Suprapubic skin (tissue), 4 donors: ENCODE results near the gene RAX. TPM values are rescaled to one million over a fixed set of nuclear protein-coding genes. Genes with fewer than 3 reads are reported as not detected.

ENCODE experiments used
- DNase-seq, 2 donors: peaks; one replicate each; pipeline ENCODE4 v3.0.0-alpha.2; 2019; ENCODE audit warnings: low spot score in 2 of 2
- H3K27ac ChIP-seq: fragments of 200-600 bp; sonication (generic); one replicate; pipeline ENCODE4 v1.5.1; 2019
- H3K27me3 ChIP-seq: fragments of 200-600 bp; sonication (generic); one replicate; pipeline ENCODE4 v1.5.1; 2019
- H3K36me3 ChIP-seq: fragments of 200-600 bp; sonication (generic); one replicate; pipeline ENCODE4 v1.5.1; 2019
- H3K4me1 ChIP-seq: fragments of 200-600 bp; sonication (generic); one replicate; pipeline ENCODE4 v1.5.1; 2019
- H3K4me3 ChIP-seq: fragments of 200-600 bp; sonication (generic); one replicate; pipeline ENCODE4 v1.5.1; 2019; ENCODE audit warnings: mild to moderate bottlenecking
- H3K9me3 ChIP-seq: fragments of 200-600 bp; sonication (generic); one replicate; pipeline ENCODE4 v1.5.1; 2019
- CTCF ChIP-seq, 2 donors: fragments of 200-600 bp in 1 of 2; fragments of 450-650 bp in 1 of 2; sonication (generic) in 1 of 2; IDR thresholded peaks; one replicate each; pipeline ENCODE4 v1.5.1; 2016 to 2019; ENCODE audit warnings: antibody characterized with exemption in 2 of 2, mild to moderate bottlenecking in 1 of 2, moderate library complexity in 1 of 2
- EP300 ChIP-seq: sonication (generic); formaldehyde crosslinking; IDR thresholded peaks from one replicate; pipeline ENCODE4 v1.6.1; 2017; ENCODE audit warnings: antibody characterized with exemption
- POLR2A ChIP-seq, 2 donors: fragments of 450-650 bp; IDR thresholded peaks; one replicate each; pipeline ENCODE4 v1.6.1; 2017; ENCODE audit warnings: antibody characterized with exemption in 2 of 2, mild to moderate bottlenecking in 2 of 2, moderate library complexity in 2 of 2
- POLR2AphosphoS5 ChIP-seq, 3 donors: sonication (generic); formaldehyde crosslinking; IDR thresholded peaks; one replicate each; pipeline ENCODE4 v1.6.1; 2017; ENCODE audit warnings: antibody characterized with exemption in 3 of 3
- WGBS: methylation state at CpG from one replicate; pipeline ENCODE4 v1.1.5; 2018; 5-methylcytosine and 5-hydroxymethylcytosine counted together
- total RNA-seq, 4 donors: library from RNA; depleted of rRNA; stranded (reverse); fragments of >200 nt; gene quantifications; one replicate each; pipeline ENCODE4 v1.1.0, GENCODE V29; 2016

Gene RAX
- total RNA-seq, 4 donors from 2014 or later = 0.18 TPM; not detected in 3

- TF ChIP-seq POLR2AphosphoS5 (IDR thresholded peaks at IDR 0.05) (no peak), CTCF (IDR thresholded peaks at IDR 0.05) (no peak), EP300 (no peak), POLR2A (IDR thresholded peaks at IDR 0.05) (no peak)
- WGBS = 66% methylated on average over 4 of the region's 4 CpGs
- Histone ChIP-seq H3K4me3 (no peak overlapping the region), H3K9me3 (no peaks in the 10 kb centered on the region), H3K36me3 (no peaks in the 10 kb centered on the region), H3K27ac (no peak overlapping the region), H3K27me3 (peaks cover 38% of the 10 kb centered on the region), H3K4me1 (no peaks in the 10 kb centered on the region)
- DNase-seq = no peak
Measured at GRCh38 chr18:59246796-59247195, 26.5 kb downstream of the RAX start.

- Histone ChIP-seq H3K36me3 (no peaks in the 10 kb centered on the region), H3K4me3 (no peak overlapping the region), H3K9me3 (no peaks in the 10 kb centered on the region), H3K27ac (no peak overlapping the region), H3K4me1 (no peaks in the 10 kb centered on the region), H3K27me3 (peaks cover 34% of the 10 kb centered on the region)
- no peak for TF ChIP-seq POLR2AphosphoS5 (IDR thresholded peaks at IDR 0.05)
- TF ChIP-seq EP300 = no peak
- TF ChIP-seq POLR2A (IDR thresholded peaks at IDR 0.05) = no peak
- no peak for TF ChIP-seq CTCF (IDR thresholded peaks at IDR 0.05)
- 66% methylated on average over 2 of the region's 2 CpGs for whole genome bisulfite sequencing
- DNase-seq = no peak
Measured at GRCh38 chr18:59242906-59243305, 30.3 kb downstream of the RAX start.

GRCh38 chr18:59239642-59240041 is 33.6 kb downstream of the RAX start:
- Histone ChIP-seq H3K27me3 (peaks cover 11% of the 10 kb centered on the region), H3K36me3 (no peaks in the 10 kb centered on the region), H3K4me3 (no peak overlapping the region), H3K27ac (no peak overlapping the region), H3K9me3 (no peaks in the 10 kb centered on the region), H3K4me1 (no peaks in the 10 kb centered on the region)
- no peak for DNase-seq
- 63% methylated on average over 4 of the region's 4 CpGs for WGBS
- no peak for TF ChIP-seq POLR2AphosphoS5 (IDR thresholded peaks at IDR 0.05)
- TF ChIP-seq EP300 = no peak
- no peak for TF ChIP-seq POLR2A (IDR thresholded peaks at IDR 0.05)
- TF ChIP-seq CTCF (IDR thresholded peaks at IDR 0.05) = no peak

GRCh38 chr18:59238385-59238784 is 34.9 kb downstream of the RAX start:
- no peaks in the 10 kb centered on the region for H3K4me1 ChIP-seq
- H3K9me3 ChIP-seq = no peaks in the 10 kb centered on the region
- no peaks in the 10 kb centered on the region for H3K27me3 ChIP-seq
- H3K4me3 ChIP-seq = no peak overlapping the region
- no peak for TF ChIP-seq CTCF (IDR thresholded peaks at IDR 0.05)
- no peak overlapping the region for H3K27ac ChIP-seq
- no peak for DNase-seq
- no peaks in the 10 kb centered on the region for H3K36me3 ChIP-seq

GRCh38 chr18:59233017-59233410 is 40.2 kb downstream of the RAX start:
- Histone ChIP-seq H3K27ac (no peak overlapping the region), H3K4me1 (no peaks in the 10 kb centered on the region), H3K9me3 (no peaks in the 10 kb centered on the region), H3K4me3 (no peak overlapping the region), H3K27me3 (no peaks in the 10 kb centered on the region), H3K36me3 (no peaks in the 10 kb centered on the region)
- DNase-seq = no peak
- TF ChIP-seq CTCF (IDR thresholded peaks at IDR 0.05) (no peak), POLR2AphosphoS5 (IDR thresholded peaks at IDR 0.05) (no peak), EP300 (no peak), POLR2A (IDR thresholded peaks at IDR 0.05) (no peak)
- WGBS = 47% methylated on average over 6 of the region's 6 CpGs
